ENCODE results near the gene PRR14L.
"Not testable (repeated sequence)": the region's sequence is repeated elsewhere in the genome, so short reads cannot be mapped to it uniquely, and the experiment has no call there.

PRR14L gene

GRCh38 chr22:31692186-31692886, 57.6 kb downstream of the PRR14L start:
- Histone ChIP-seq H3K9ac (no peak overlapping the region), H3K36me3 (peaks cover 99% of the 10 kb centered on the region), H3K4me3 (no peak overlapping the region), H3K4me1 (no peaks in the 10 kb centered on the region), H3K27me3 (no peaks in the 10 kb centered on the region), H3K9me3 (no peaks in the 10 kb centered on the region), H4K20me1 (no peaks in the 10 kb centered on the region), H3K4me2 (no peak overlapping the region), H3K27ac (no peak overlapping the region)
- TF ChIP-seq Cebpa-rat (IDR thresholded peaks at IDR 0.05), result no peak

GRCh38 chr22:31691408-31691807, 58.5 kb downstream of the PRR14L start:
- H3K9me3 ChIP-seq, result no peaks in the 10 kb centered on the region
- H3K27ac ChIP-seq, result no peak overlapping the region
- H3K27me3 ChIP-seq, result no peaks in the 10 kb centered on the region
- H3K4me3 ChIP-seq, result no peak overlapping the region
- no peak overlapping the region for H3K4me2 ChIP-seq
- H3K9ac ChIP-seq, result no peak overlapping the region
- TF ChIP-seq Cebpa-rat (IDR thresholded peaks at IDR 0.05), result no peak
- no peaks in the 10 kb centered on the region for H4K20me1 ChIP-seq
- H3K36me3 ChIP-seq, result peaks cover 99% of the 10 kb centered on the region
- no peaks in the 10 kb centered on the region for H3K4me1 ChIP-seq

- peaks cover 66% of the 10 kb centered on the region for H3K36me3 ChIP-seq
- H3K9ac ChIP-seq, result no peak overlapping the region
- H3K27me3 ChIP-seq, result no peaks in the 10 kb centered on the region
- H3K4me2 ChIP-seq, result no peak overlapping the region
- no peak for TF ChIP-seq Cebpa-rat (IDR thresholded peaks at IDR 0.05)
- 0 out of 2 replicates have a peak, but pooled peaks cover 10% of the 10 kb centered on the region for H4K20me1 ChIP-seq
- H3K27ac ChIP-seq, result no peak overlapping the region
- no peaks in the 10 kb centered on the region for H3K4me1 ChIP-seq
- no peaks in the 10 kb centered on the region for H3K9me3 ChIP-seq
- no peak overlapping the region for H3K4me3 ChIP-seq
These were observed 66.5 kb downstream of the PRR14L start for GRCh38 chr22:31683181-31684105.

- H3K27ac ChIP-seq, result no peak overlapping the region
- no peak for TF ChIP-seq Cebpa-rat (IDR thresholded peaks at IDR 0.05)
- no peaks in the 10 kb centered on the region for H3K9me3 ChIP-seq
- no peak overlapping the region for H3K4me3 ChIP-seq
- H3K27me3 ChIP-seq, result no peaks in the 10 kb centered on the region
- no peak overlapping the region for H3K4me2 ChIP-seq
- H3K9ac ChIP-seq, result no peak overlapping the region
- H3K36me3 ChIP-seq, result peaks cover 59% of the 10 kb centered on the region
- no peaks in the 10 kb centered on the region for H3K4me1 ChIP-seq
- H4K20me1 ChIP-seq, result 0 out of 2 replicates have a peak, but pooled peaks cover 10% of the 10 kb centered on the region
These were observed 67.2 kb downstream of the PRR14L start for GRCh38 chr22:31682751-31683150.

- TF ChIP-seq Cebpa-rat (IDR thresholded peaks at IDR 0.05), result no peak
- peaks cover 1% of the 10 kb centered on the region for H3K4me1 ChIP-seq
- H4K20me1 ChIP-seq, result 0 out of 2 replicates have a peak, but pooled peaks cover 10% of the 10 kb centered on the region
- H3K4me3 ChIP-seq, result no peak overlapping the region
- H3K36me3 ChIP-seq, result peaks cover 48% of the 10 kb centered on the region
- no peaks in the 10 kb centered on the region for H3K27me3 ChIP-seq
- no peak overlapping the region for H3K9ac ChIP-seq
- H3K9me3 ChIP-seq, result no peaks in the 10 kb centered on the region
- no peak overlapping the region for H3K4me2 ChIP-seq
- H3K27ac ChIP-seq, result no peak overlapping the region
These were observed 68.3 kb downstream of the PRR14L start for GRCh38 chr22:31681349-31682345.

GRCh38 chr22:31680861-31681341, 69.0 kb downstream of the PRR14L start:
- no peak overlapping the region for H3K27ac ChIP-seq
- H3K9ac ChIP-seq, result no peak overlapping the region
- TF ChIP-seq Cebpa-rat (IDR thresholded peaks at IDR 0.05), result no peak

GRCh38 chr22:31678748-31679147, 71.2 kb downstream of the PRR14L start:
- Histone ChIP-seq H3K4me1 (peaks cover 20% of the 10 kb centered on the region), H3K27me3 (no peaks in the 10 kb centered on the region), H3K9ac (no peak overlapping the region), H3K9me3 (no peaks in the 10 kb centered on the region), H3K4me2 (no peak overlapping the region), H3K36me3 (peaks cover 19% of the 10 kb centered on the region), H3K4me3 (no peak overlapping the region), H4K20me1 (no peaks in the 10 kb centered on the region), H3K27ac (no peak overlapping the region)
- no peak for TF ChIP-seq Cebpa-rat (IDR thresholded peaks at IDR 0.05)

More at GRCh38 chr22:31680861-31681341, 69.0 kb downstream of the PRR14L start:
- Histone ChIP-seq H3K36me3 (peaks cover 41% of the 10 kb centered on the region), H3K4me2 (no peak overlapping the region), H3K4me3 (no peak overlapping the region), H3K27me3 (no peaks in the 10 kb centered on the region), H4K20me1 (0 out of 2 replicates have a peak, but pooled peaks cover 10% of the 10 kb centered on the region), H3K9me3 (no peaks in the 10 kb centered on the region), H3K4me1 (peaks cover 9% of the 10 kb centered on the region)

GRCh38 chr22:31676700-31677099, 73.2 kb downstream of the PRR14L start:
- Histone ChIP-seq H3K4me3 (peak overlapping the region; percentile 64), H3K4me1 (peaks cover 26% of the 10 kb centered on the region), H3K36me3 (no peaks in the 10 kb centered on the region), H3K9me3 (peaks cover 4% of the 10 kb centered on the region; the same call in 1 of the 2 replicates), H3K27ac (peak overlapping the region; percentile 42; the same call in 1 of the 2 replicates), H3K4me2 (peak overlapping the region; percentile 73), H3K27me3 (no peaks in the 10 kb centered on the region), H3K9ac (peak overlapping the region; percentile 66; the same call in 1 of the 2 replicates), H4K20me1 (no peaks in the 10 kb centered on the region)
- no peak for TF ChIP-seq Cebpa-rat (IDR thresholded peaks at IDR 0.05)

- not testable (repeated sequence) for H4K20me1 ChIP-seq, H3K9me3 ChIP-seq, H3K9ac ChIP-seq, H3K36me3 ChIP-seq, H3K4me3 ChIP-seq, H3K27me3 ChIP-seq
- H3K27ac ChIP-seq, result peak overlapping the region; percentile 63
- peaks cover 26% of the 10 kb centered on the region for H3K4me1 ChIP-seq
- H3K4me2 ChIP-seq, result peak overlapping the region; percentile 48
- peak; percentile 45; the same call in 1 of the 2 replicates for TF ChIP-seq Cebpa-rat (IDR thresholded peaks at IDR 0.05)
These were observed 75.7 kb downstream of the PRR14L start for GRCh38 chr22:31674219-31674618.

GRCh38 chr22:31668849-31669248, 81.1 kb downstream of the PRR14L start:
- not testable (repeated sequence) for H3K27me3 ChIP-seq, H3K9ac ChIP-seq, H3K27ac ChIP-seq

More at GRCh38 chr22:31668849-31669248, 81.1 kb downstream of the PRR14L start:
- H3K4me3 ChIP-seq, H4K20me1 ChIP-seq, H3K36me3 ChIP-seq, H3K4me2 ChIP-seq, H3K4me1 ChIP-seq, H3K9me3 ChIP-seq: not testable (repeated sequence)
